ENCODE data around the gene SDCCAG8.

GRCh38 chr1:243474136-243474881, 218.5 kb downstream of the SDCCAG8 start:
- no peak for TF ChIP-seq CTCF (IDR thresholded peaks at IDR 0.05; ENCODE audit: low read depth, low read length)
- no peak for TF ChIP-seq POLR2A (IDR thresholded peaks at IDR 0.05; ENCODE audit: extremely low read depth, insufficient read length)
- TF ChIP-seq MAX (IDR thresholded peaks at IDR 0.05; ENCODE audit: low read depth, low read length) = no peak
